ENCODE measurements around the gene CCDC127.

- no peak for TF ChIP-seq CTCF (conservative IDR thresholded peaks at IDR 0.05; ENCODE audit: low read depth, low read length)
- no peak for TF ChIP-seq EZH2phosphoT487 (IDR thresholded peaks at IDR 0.05; ENCODE audit: borderline replicate concordance, low read length)
- no peak for TF ChIP-seq EZH2 (IDR thresholded peaks at IDR 0.05; ENCODE audit: low read length, unreplicated experiment)
Observed at GRCh38 chr5:169071-169727, 48.8 kb downstream of the CCDC127 start.
